LoVo (cell line): Measurements from ENCODE around the gene SPTSSA.
"Not testable (repeated sequence)": the region's sequence is repeated elsewhere in the genome, so short reads cannot be mapped to it uniquely, and the experiment has no call there.

ENCODE experiments used
- DNase-seq: peaks from one replicate; pipeline ENCODE4 v3.0.0-alpha.2; 2016; ENCODE audit warnings: low spot score

The SPTSSA gene

GRCh38 chr14:34470319-34470718 lies 8.3 kb upstream of the SPTSSA start:
- no peak for DNase-seq

- DNase-seq = no peak
Observed at GRCh38 chr14:34466691-34467090, 4.7 kb upstream of the SPTSSA start.

- DNase-seq = no peak
Observed at GRCh38 chr14:34465069-34465859, 3.2 kb upstream of the SPTSSA start.

DNA sequence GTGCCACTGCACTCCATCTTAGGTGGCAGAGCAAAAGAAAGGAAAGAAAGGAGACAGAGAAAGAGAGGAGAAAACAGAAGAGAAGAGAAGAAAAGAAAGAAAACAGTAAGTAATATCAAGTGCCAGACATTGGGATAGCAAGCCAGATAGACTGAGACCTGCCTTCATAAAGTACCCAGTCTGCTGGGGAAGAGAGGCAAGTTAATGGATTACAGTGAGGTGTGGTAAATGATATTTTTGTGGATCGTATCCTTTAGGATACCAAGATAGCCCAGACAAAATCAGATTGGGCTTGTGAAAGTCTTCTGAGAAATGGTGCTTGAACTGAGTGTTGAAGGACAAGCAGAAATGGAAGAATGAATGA lies 1.5 kb upstream of the SPTSSA start:
- no peak for DNase-seq

DNA sequence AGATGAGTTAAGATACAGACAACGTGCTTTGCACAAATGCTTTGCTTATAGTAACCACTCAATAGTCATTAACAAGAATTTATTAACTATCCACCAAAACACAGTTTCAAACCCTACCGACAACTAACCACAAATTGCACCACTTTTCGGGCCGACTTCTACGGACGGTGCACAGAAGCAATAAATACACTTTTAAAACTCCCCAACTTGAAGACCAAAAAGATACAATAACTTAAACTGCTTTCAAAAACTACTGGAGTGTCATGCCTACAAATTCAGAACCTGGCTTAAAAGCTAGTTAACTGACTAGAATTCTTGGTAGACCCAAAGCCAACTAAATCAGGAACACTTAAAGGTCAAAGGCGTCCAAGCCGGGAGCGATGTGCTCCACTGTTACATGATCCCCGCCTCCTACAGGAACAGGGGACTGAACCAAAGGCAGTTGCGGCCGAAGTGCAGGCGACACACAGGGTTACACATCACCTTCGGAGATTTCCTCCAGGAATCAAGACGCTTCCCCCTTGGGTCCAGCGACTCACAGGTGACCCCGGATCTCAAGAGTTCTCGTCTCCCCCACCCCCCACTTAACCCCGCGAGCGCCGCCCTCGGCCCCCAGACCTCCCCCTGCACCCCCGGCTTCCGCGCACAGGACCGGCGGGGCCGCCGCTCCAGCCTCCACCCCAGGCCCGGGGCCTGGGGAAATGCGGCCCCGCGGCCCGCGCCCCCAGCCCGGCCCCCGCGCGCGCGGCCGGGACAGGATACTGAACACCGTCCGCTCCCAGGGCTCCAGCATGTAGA lies 507 bp downstream of the SPTSSA start:
- DNase-seq = peak; percentile 60

DNA sequence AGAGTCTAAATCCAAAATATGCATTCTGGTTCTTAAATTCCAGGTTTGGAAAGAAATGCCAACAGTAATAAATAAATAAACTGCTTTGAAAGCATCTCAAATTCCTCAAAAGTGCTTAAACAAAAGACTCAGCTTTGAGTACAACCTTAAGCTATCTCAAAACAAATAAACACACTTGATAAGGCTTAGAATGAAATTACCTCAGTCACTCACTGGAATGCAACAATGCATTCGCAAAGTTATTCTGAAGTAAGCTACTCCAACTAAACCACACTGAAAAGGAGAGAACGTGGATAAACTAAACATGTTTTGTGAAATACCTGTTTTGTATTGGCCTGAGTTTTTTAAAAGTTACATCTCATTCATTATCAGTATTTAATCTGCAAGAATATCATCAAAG lies 1.2 kb downstream of the SPTSSA start:
- DNase-seq = no peak

DNA sequence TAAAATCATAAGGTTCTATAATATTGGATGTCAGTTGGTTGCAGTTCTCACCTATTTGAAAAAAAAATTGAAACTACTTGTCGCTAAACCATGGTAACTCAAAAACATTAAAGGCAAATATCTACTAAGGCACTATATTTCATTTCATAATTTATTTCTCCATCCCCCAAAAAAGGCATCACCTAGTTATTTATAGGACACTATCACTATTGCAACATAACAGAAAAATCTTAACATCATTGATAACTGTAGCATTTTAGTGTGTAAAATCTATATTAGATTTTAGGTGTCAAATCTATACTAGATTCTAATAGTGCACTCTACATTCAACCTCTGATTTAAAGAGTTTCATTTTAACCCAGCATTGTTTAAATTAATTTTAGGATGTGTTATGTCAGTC lies 1.7 kb downstream of the SPTSSA start:
- no peak for DNase-seq

- DNase-seq = no peak
Observed at GRCh38 chr14:34457186-34457585, 4.9 kb downstream of the SPTSSA start.

DNA sequence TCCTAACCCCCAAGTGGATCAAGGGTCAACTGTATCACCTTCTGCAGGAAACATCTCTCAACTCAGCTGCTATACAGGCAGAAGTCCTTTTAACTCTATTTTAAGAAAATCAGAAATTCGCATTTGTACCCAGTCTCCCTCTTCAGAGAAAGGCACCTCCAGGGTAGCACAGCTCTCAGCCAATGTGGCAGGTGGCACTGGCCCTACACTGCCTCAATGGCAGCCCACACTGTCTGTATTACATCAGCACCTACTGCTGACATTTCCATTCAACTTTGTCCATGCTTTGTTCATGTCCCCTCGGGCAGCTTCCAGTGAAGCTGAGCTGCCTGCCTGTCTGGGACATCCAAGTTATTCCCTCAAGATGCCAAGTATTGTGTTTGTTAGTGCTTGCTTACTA lies 8.8 kb downstream of the SPTSSA start:
- no peak for DNase-seq

DNA sequence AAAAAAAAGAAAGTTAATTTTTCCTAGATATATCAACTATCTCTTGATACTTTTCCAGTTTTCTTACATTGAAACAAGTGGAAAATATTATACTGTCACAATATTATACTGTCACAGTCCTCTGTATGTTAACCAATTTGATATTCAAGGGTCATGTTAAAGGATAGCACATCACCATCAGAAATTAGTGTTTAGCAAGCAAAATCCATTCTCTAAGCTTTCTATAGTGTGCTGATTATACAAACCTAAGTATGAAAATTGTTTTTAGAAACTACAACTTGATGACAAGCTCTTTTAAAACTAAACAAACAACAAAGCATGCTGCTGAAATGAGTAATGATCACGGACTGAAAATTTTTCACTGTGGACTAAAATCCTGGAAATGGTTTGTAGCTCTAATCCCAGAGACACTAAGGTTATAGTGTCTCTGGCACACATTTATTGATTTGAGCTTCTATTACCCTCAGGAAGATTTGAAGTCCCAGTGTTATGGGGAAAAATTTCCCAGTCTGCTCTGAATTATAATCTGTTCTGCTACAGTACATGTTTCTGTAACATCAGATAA lies 9.7 kb downstream of the SPTSSA start:
- no peak for DNase-seq

DNA sequence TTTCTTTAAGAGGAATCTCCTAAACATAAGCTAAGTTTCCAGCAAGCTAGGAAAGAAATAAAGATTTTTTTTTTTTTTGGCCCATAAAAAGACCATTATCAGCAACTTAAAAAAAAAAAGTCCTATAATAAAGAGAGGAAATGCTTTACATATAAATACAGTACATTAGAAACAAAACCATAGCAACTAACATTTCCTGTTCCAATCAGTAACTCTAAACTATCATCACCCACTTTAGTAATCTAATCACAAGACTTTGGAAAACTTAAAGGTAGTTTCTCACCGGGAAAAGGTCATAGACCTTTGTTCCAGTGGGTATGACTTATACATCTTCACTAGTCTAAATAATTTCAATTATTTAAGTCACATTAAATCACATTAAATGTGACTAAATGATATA lies 11.1 kb downstream of the SPTSSA start:
- DNase-seq = no peak

DNA sequence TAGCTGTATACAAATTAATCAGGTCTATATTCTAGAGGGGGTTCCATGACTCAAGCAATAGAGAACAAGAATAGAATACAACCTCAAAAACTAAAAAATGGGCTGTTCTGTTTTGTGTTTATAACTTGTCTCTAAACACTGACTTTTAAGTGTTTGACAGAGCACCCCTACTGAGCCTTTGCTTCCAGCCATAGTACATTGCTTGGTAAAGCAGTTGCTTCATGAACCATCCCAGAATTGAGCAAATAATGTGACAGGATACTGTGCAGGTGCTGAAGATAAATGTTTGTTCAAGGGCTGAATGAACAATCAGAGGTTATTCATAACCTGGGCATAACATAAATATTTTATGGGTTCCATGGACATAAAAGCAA lies 11.5 kb downstream of the SPTSSA start:
- DNase-seq = no peak

DNA sequence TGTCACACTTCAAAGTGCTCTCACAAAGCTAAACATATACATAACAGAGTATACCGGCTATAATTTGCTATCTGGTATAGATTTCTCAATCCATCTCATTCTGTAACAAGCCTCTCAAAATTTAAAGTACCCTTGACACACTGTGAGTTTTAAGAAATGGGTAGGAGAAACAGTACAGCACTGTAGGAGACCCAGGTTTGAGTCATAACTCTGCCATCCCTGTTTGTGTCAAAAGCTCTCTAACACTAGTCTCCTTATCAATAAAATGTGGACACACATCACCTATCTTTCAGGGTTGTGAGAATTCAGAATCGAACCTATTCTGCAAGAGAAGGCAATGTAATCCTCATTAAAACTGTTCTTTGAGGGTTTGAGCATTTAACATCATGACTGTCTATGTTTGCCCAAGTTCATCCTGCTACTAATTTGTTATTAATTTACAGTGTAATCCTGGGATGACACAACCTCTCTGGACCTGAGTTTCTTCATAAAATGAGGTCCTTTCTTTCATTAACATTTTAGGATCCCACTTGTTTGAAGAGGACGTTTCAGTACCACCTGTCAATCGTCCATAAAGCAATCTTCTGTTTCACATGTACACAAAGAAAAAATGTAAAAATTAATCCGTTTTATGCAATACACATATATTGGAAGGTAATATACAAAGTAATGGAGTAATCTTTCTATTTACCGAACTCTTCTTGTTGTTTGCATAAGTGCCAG lies 12.1 kb downstream of the SPTSSA start:
- no peak for DNase-seq

- DNase-seq = no peak
Observed at GRCh38 chr14:34439090-34439489, 22.9 kb downstream of the SPTSSA start.

DNA sequence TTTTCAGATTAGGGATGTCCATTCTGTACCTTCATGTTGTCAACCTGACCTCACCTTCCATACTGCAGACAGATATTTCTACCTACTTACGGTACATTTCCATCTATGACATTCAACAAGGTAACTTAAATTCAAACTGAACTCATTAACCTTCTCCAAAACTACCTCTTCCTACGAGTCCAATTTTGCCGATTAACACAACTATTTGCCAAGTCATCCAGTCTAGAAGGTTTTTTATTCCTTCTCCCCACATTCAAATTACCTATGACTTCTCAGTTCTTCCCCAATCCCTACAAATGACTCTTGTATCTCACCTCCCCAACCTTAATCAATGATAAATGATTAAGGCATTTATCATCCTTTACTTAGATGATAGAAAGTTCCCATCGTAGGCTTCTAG lies 23.6 kb downstream of the SPTSSA start:
- no peak for DNase-seq

- DNase-seq = no peak
Observed at GRCh38 chr14:34437729-34438080, 24.3 kb downstream of the SPTSSA start.

DNA sequence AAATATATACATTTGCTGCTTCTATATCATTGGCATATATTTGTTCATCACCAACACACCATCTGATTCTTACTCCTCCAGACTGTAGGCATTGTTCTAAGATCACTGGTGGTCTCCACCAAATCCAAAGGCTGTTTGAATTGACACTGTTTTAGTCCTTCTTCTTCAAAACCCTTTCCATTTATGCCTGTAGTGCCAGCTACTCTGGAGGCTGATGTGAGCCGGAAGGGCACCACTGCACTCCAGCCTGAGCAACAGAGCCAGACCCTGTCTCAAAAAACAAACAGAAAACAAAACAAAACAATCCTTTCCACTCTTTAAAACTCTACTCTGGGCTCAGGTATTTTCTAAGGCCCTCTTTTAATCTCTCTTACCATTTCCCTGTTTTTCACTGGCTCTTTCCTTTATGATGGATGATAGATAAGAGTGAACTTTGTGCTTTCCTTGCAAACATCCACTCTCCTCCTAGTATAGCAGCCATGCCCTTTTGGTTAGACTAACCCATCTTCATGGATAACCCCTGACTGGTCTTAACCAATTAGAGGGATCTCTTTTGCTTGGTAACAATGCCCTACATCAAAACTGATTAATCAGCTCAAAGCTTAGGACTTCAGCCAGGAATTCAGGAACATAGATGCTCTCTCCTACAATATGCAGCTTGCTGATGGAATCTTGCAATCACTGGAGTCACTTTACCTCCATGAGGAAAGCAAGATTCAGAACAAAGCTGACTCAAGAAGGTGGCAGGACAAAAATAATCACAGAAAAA lies 24.9 kb downstream of the SPTSSA start:
- no peak for DNase-seq

DNA sequence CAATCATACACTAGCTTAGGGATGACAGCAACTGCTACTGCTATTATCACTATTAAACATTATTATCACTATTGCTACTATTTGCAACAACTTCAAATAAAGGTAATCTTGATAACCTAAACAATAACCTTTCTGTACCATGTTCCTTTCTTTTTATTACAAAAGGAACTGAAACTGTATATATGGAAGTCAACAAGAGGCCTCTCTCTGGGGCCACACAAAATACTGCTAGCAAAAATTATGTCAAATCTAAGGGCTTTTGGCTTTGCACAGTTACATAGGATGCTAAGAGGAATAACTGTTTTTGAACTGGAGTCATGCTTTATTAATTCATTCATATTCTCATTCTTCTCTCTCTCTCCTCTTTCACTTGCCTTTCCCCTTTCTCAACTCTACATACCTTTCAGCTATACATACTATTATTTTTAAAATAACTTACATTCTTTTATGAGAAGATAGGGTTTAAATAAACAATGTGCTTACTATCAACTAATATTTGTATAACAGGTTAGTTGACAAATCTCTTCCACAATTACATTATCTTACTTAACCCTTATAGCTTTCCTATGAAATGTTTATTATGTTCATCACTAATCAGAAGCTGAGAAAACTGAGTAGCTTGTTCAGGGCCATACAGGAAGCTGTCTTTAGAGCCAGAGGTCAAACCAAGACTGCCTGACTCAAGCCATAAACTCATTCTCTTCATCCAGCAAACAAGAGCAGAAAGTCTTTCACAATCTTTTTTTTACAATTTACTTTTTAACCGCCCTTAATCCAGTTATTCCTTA lies 25.7 kb downstream of the SPTSSA start:
- peak; percentile 27 for DNase-seq

DNA sequence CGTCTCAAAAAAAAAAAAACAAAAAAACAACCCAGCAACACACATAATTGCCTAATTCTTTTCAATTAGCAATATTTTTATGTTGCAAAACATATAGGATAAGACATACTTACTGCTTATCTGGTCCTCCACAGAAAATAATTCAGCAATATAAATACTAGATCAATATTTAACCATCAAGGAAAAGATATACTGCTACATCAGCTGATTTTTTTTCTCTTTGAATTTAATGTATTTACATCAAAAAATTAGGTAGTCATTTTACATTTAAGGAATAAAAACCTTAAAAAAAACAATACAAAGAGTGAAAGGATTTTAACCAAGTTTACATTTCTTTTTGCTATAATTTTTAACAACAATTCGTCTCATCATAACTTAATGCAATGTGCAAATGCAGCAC lies 28.1 kb downstream of the SPTSSA start:
- no peak for DNase-seq

DNA sequence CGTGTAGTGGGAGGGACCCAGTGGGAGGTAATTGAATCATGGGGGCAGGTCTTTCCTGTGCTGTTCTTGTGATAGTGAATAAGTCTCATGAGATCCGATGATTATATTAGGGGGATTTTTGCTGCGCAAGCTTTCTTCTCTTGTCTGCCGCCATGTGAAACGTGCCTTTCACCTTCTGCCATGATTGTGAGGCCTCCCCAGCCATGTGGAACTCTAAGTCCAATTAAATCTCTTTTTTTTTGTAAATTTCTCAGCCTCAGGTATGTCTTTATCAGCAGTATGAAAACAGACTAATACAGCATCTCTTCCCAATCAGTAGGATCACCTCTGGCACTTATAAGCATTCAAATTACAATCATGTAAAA lies 34.0 kb downstream of the SPTSSA start:
- DNase-seq = not testable (repeated sequence)
